ENCODE measurements around the gene WWC2.

Gene WWC2

GRCh38 chr4:183072176-183072575 lies 26.9 kb upstream of the WWC2 start:
- Histone ChIP-seq H3K9ac (ENCODE audit: low read length) (no peak overlapping the region), H3K4ac (ENCODE audit: low read depth, low read length) (no peak overlapping the region), H3K36me3 (ENCODE audit: control insufficient read depth, insufficient read depth, low read length) (no peaks in the 10 kb centered on the region), H3K23ac (ENCODE audit: low read length) (no peak overlapping the region), H2BK120ac (ENCODE audit: low read depth, low read length) (no peak overlapping the region), H2BK5ac (ENCODE audit: low read length) (no peak overlapping the region), H2BK15ac (replicated peaks; ENCODE audit: low read depth) (no peak overlapping the region), H3K4me2 (ENCODE audit: low read length) (no peak overlapping the region), H3K56ac (ENCODE audit: low read length) (no peak overlapping the region), H3K79me2 (ENCODE audit: control insufficient read depth, insufficient read depth, low read length) (no peaks in the 10 kb centered on the region), H3K79me1 (ENCODE audit: low read length) (no peaks in the 10 kb centered on the region), H4K5ac (ENCODE audit: low read length) (no peak overlapping the region), H3K4me3 (ENCODE audit: low read length) (no peak overlapping the region), H4K8ac (ENCODE audit: low read depth, low read length) (no peak overlapping the region), H3K27ac (ENCODE audit: low read depth, low read length) (no peak overlapping the region), H3K4me1 (ENCODE audit: control insufficient read depth, low read depth, low read length) (peaks cover 12% of the 10 kb centered on the region), H3K27me3 (ENCODE audit: insufficient read depth, low read length, poor library complexity) (no peaks in the 10 kb centered on the region), H3K18ac (ENCODE audit: low read length) (no peak overlapping the region), H2AK5ac (ENCODE audit: low read length) (no peak overlapping the region)
- no CpG with 5 or more reads among the region's 2 CpGs for WGBS (ENCODE audit: extremely low coverage, insufficient coverage, low lambda C conversion rate)
- no peak for DNase-seq

- no peak overlapping the region for H3K9ac ChIP-seq (ENCODE audit: low read length)
- H3K4ac ChIP-seq (ENCODE audit: low read depth, low read length): no peak overlapping the region
- H3K4me3 ChIP-seq (ENCODE audit: low read length): no peak overlapping the region
- H4K5ac ChIP-seq (ENCODE audit: low read length): no peak overlapping the region
- H3K23ac ChIP-seq (ENCODE audit: low read length): no peak overlapping the region
- H3K27me3 ChIP-seq (ENCODE audit: insufficient read depth, low read length, poor library complexity): no peaks in the 10 kb centered on the region
- H2AK5ac ChIP-seq (ENCODE audit: low read length): no peak overlapping the region
- no peak for DNase-seq
- H3K79me1 ChIP-seq (ENCODE audit: low read length): no peaks in the 10 kb centered on the region
- H3K79me2 ChIP-seq (ENCODE audit: control insufficient read depth, insufficient read depth, low read length): no peaks in the 10 kb centered on the region
- H3K18ac ChIP-seq (ENCODE audit: low read length): no peak overlapping the region
- no peak overlapping the region for H2BK15ac ChIP-seq (replicated peaks; ENCODE audit: low read depth)
- no peak overlapping the region for H2BK5ac ChIP-seq (ENCODE audit: low read length)
- H4K8ac ChIP-seq (ENCODE audit: low read depth, low read length): no peak overlapping the region
- H3K36me3 ChIP-seq (ENCODE audit: control insufficient read depth, insufficient read depth, low read length): no peaks in the 10 kb centered on the region
- no peak overlapping the region for H3K56ac ChIP-seq (ENCODE audit: low read length)
- H3K4me2 ChIP-seq (ENCODE audit: low read length): no peak overlapping the region
- peaks cover 12% of the 10 kb centered on the region for H3K4me1 ChIP-seq (ENCODE audit: control insufficient read depth, low read depth, low read length)
- no peak overlapping the region for H3K27ac ChIP-seq (ENCODE audit: low read depth, low read length)
- H2BK120ac ChIP-seq (ENCODE audit: low read depth, low read length): no peak overlapping the region
- no CpG with 5 or more reads among the region's 2 CpGs for WGBS (ENCODE audit: extremely low coverage, insufficient coverage, low lambda C conversion rate)
Observed at GRCh38 chr4:183073838-183074145, 25.3 kb upstream of the WWC2 start.

- Histone ChIP-seq H3K4me1 (ENCODE audit: control insufficient read depth, low read depth, low read length) (peaks cover 12% of the 10 kb centered on the region), H3K27ac (ENCODE audit: low read depth, low read length) (peak overlapping the region; percentile 43), H3K23ac (ENCODE audit: low read length) (peak overlapping the region; percentile 30), H3K4ac (ENCODE audit: low read depth, low read length) (peak overlapping the region; percentile 71), H2BK120ac (ENCODE audit: low read depth, low read length) (no peak overlapping the region), H3K18ac (ENCODE audit: low read length) (peak overlapping the region; percentile 43), H4K8ac (ENCODE audit: low read depth, low read length) (no peak overlapping the region), H2BK15ac (replicated peaks; ENCODE audit: low read depth) (no peak overlapping the region), H3K56ac (ENCODE audit: low read length) (peak overlapping the region; percentile 53), H3K4me2 (ENCODE audit: low read length) (peak overlapping the region; percentile 7), H2AK5ac (ENCODE audit: low read length) (peak overlapping the region; percentile 39), H3K79me1 (ENCODE audit: low read length) (no peaks in the 10 kb centered on the region), H4K5ac (ENCODE audit: low read length) (no peak overlapping the region), H3K27me3 (ENCODE audit: insufficient read depth, low read length, poor library complexity) (no peaks in the 10 kb centered on the region), H2BK5ac (ENCODE audit: low read length) (peak overlapping the region; percentile 72), H3K9ac (ENCODE audit: low read length) (no peak overlapping the region), H3K4me3 (ENCODE audit: low read length) (no peak overlapping the region), H3K36me3 (ENCODE audit: control insufficient read depth, insufficient read depth, low read length) (no peaks in the 10 kb centered on the region), H3K79me2 (ENCODE audit: control insufficient read depth, insufficient read depth, low read length) (no peaks in the 10 kb centered on the region)
- WGBS (ENCODE audit: extremely low coverage, insufficient coverage, low lambda C conversion rate): no CpG with 5 or more reads among the region's 7 CpGs
- peak; percentile 88 for DNase-seq
Observed at GRCh38 chr4:183074288-183074990, 24.6 kb upstream of the WWC2 start.

GRCh38 chr4:183078634-183079033 lies 20.4 kb upstream of the WWC2 start:
- Histone ChIP-seq H4K5ac (ENCODE audit: low read length) (no peak overlapping the region), H3K23ac (ENCODE audit: low read length) (no peak overlapping the region), H3K27ac (ENCODE audit: low read depth, low read length) (no peak overlapping the region), H2BK15ac (replicated peaks; ENCODE audit: low read depth) (no peak overlapping the region), H3K4me1 (ENCODE audit: control insufficient read depth, low read depth, low read length) (peaks cover 12% of the 10 kb centered on the region), H3K9ac (ENCODE audit: low read length) (no peak overlapping the region), H3K79me1 (ENCODE audit: low read length) (no peaks in the 10 kb centered on the region), H3K56ac (ENCODE audit: low read length) (peak overlapping the region; percentile 34), H3K18ac (ENCODE audit: low read length) (no peak overlapping the region), H3K4me2 (ENCODE audit: low read length) (no peak overlapping the region), H4K8ac (ENCODE audit: low read depth, low read length) (no peak overlapping the region), H2BK120ac (ENCODE audit: low read depth, low read length) (no peak overlapping the region), H3K36me3 (ENCODE audit: control insufficient read depth, insufficient read depth, low read length) (no peaks in the 10 kb centered on the region), H3K4ac (ENCODE audit: low read depth, low read length) (no peak overlapping the region), H2BK5ac (ENCODE audit: low read length) (no peak overlapping the region), H3K79me2 (ENCODE audit: control insufficient read depth, insufficient read depth, low read length) (no peaks in the 10 kb centered on the region), H2AK5ac (ENCODE audit: low read length) (no peak overlapping the region), H3K27me3 (ENCODE audit: insufficient read depth, low read length, poor library complexity) (no peaks in the 10 kb centered on the region), H3K4me3 (ENCODE audit: low read length) (no peak overlapping the region)
- no CpG with 5 or more reads among the region's 13 CpGs for WGBS (ENCODE audit: extremely low coverage, insufficient coverage, low lambda C conversion rate)
- no peak for DNase-seq

- no peaks in the 10 kb centered on the region for H3K79me1 ChIP-seq (ENCODE audit: low read length)
- no peak overlapping the region for H3K27ac ChIP-seq (ENCODE audit: low read depth, low read length)
- peaks cover 4% of the 10 kb centered on the region for H3K4me1 ChIP-seq (ENCODE audit: control insufficient read depth, low read depth, low read length)
- H2BK15ac ChIP-seq (replicated peaks; ENCODE audit: low read depth): no peak overlapping the region
- no peak overlapping the region for H4K5ac ChIP-seq (ENCODE audit: low read length)
- no peak overlapping the region for H3K18ac ChIP-seq (ENCODE audit: low read length)
- H3K23ac ChIP-seq (ENCODE audit: low read length): no peak overlapping the region
- H2BK5ac ChIP-seq (ENCODE audit: low read length): no peak overlapping the region
- H3K9ac ChIP-seq (ENCODE audit: low read length): no peak overlapping the region
- H4K8ac ChIP-seq (ENCODE audit: low read depth, low read length): peak overlapping the region; percentile 59
- WGBS (ENCODE audit: extremely low coverage, insufficient coverage, low lambda C conversion rate): no CpG with 5 or more reads among the region's 4 CpGs
- no peak overlapping the region for H3K4ac ChIP-seq (ENCODE audit: low read depth, low read length)
- H2BK120ac ChIP-seq (ENCODE audit: low read depth, low read length): no peak overlapping the region
- peak overlapping the region; percentile 34 for H3K56ac ChIP-seq (ENCODE audit: low read length)
- H3K4me2 ChIP-seq (ENCODE audit: low read length): no peak overlapping the region
- no peaks in the 10 kb centered on the region for H3K27me3 ChIP-seq (ENCODE audit: insufficient read depth, low read length, poor library complexity)
- no peak overlapping the region for H2AK5ac ChIP-seq (ENCODE audit: low read length)
- no peak overlapping the region for H3K4me3 ChIP-seq (ENCODE audit: low read length)
- no peaks in the 10 kb centered on the region for H3K36me3 ChIP-seq (ENCODE audit: control insufficient read depth, insufficient read depth, low read length)
- no peaks in the 10 kb centered on the region for H3K79me2 ChIP-seq (ENCODE audit: control insufficient read depth, insufficient read depth, low read length)
- DNase-seq: no peak
Observed at GRCh38 chr4:183080372-183081115, 18.5 kb upstream of the WWC2 start.

All from mesendoderm (in vitro differentiated cells).